Lower lobe of right lung (tissue), 2 donors: ENCODE data around the gene SIVA1. TPM values are rescaled to one million over a fixed set of nuclear protein-coding genes. Genes with fewer than 3 reads are reported as not detected.

Experiments
- ATAC-seq, 2 donors: fragments of 200-7000 bp; cut with Tn5 transposase; one replicate each; pipeline ENCODE4 v1.9.1; 2020 to 2022; ENCODE audit warnings: mild to moderate bottlenecking in 2 of 2, moderate library complexity in 2 of 2
- DNase-seq: peaks from one replicate; pipeline ENCODE4 v3.0.0-alpha.2; 2020
- H3K27ac ChIP-seq: fragments of 200-600 bp; one replicate; pipeline ENCODE4 v1.8.0; 2022
- H3K27me3 ChIP-seq: fragments of 200-600 bp; one replicate; pipeline ENCODE4 v1.8.0; 2022; ENCODE audit warnings: low read depth
- H3K36me3 ChIP-seq: fragments of 200-600 bp; one replicate; pipeline ENCODE4 v1.8.0; 2022; ENCODE audit warnings: mild to moderate bottlenecking
- H3K4me1 ChIP-seq: fragments of 200-600 bp; one replicate; pipeline ENCODE4 v1.8.0; 2022
- H3K4me3 ChIP-seq: fragments of 200-600 bp; one replicate; pipeline ENCODE4 v1.8.0; 2022; ENCODE audit warnings: mild to moderate bottlenecking
- H3K9me3 ChIP-seq: fragments of 200-600 bp; one replicate; pipeline ENCODE4 v1.8.0; 2022
- intact Hi-C: fragments of 100-400 bp; cut with DNase I; formaldehyde crosslinking; loops from one replicate; pipeline ENCODE4 v1.11.0; 2022
- total RNA-seq: library from RNA; stranded (reverse); fragmentation: NEBNext Ultra II Directional; extraction: Animal tissue kit (Norgen Biotek cat#: 25700); gene quantifications from one replicate; pipeline ENCODE4 v1.2.1, GENCODE V29; 2021
- TF ChIP-seq, protein P1 (sequence below): fragments of 200-600 bp; IDR thresholded peaks from one replicate; pipeline ENCODE4 v1.8.0; 2022; ENCODE audit warnings: antibody characterized with exemption, mild to moderate bottlenecking
- donor health status: DM: no; HTN: yes; CAD: no; lungs with severe emphysema.

The SIVA1 gene
- total RNA-seq, 1 donor from 2014 or later = 66.3 TPM

- intact Hi-C loops = no loop called here
- Histone ChIP-seq H3K27me3 (no peaks in the 10 kb centered on the region), H3K9me3 (no peaks in the 10 kb centered on the region), H3K27ac (no peak overlapping the region), H3K4me3 (no peak overlapping the region), H3K4me1 (no peaks in the 10 kb centered on the region), H3K36me3 (no peaks in the 10 kb centered on the region)
- ATAC-seq = no peak
- TF ChIP-seq, protein P1, sequence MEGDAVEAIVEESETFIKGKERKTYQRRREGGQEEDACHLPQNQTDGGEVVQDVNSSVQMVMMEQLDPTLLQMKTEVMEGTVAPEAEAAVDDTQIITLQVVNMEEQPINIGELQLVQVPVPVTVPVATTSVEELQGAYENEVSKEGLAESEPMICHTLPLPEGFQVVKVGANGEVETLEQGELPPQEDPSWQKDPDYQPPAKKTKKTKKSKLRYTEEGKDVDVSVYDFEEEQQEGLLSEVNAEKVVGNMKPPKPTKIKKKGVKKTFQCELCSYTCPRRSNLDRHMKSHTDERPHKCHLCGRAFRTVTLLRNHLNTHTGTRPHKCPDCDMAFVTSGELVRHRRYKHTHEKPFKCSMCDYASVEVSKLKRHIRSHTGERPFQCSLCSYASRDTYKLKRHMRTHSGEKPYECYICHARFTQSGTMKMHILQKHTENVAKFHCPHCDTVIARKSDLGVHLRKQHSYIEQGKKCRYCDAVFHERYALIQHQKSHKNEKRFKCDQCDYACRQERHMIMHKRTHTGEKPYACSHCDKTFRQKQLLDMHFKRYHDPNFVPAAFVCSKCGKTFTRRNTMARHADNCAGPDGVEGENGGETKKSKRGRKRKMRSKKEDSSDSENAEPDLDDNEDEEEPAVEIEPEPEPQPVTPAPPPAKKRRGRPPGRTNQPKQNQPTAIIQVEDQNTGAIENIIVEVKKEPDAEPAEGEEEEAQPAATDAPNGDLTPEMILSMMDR = no peak
- no peak for DNase-seq
These were observed 9.2 kb upstream of the SIVA1 start for GRCh38 chr14:104743461-104744380.

DNA sequence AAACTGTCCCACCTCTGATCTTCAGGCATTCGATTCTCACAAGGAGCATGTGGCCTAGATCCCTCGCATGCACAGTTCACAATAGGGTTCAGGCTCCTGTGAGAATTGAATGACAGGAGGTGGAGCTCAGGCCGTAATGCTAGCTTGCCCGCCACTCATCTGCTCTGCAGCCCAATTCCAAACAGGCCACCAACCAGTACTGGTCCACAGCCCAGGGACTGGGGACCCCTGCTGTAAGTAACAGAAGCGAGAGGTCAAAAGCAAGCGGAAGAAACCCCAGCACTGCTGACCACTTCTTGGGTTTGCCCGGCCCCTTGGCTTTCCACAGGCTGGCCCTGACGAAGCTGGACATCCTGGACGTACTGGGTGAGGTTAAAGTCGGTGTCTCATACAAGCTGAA, 8.5 kb upstream of the SIVA1 start:
- Histone ChIP-seq H3K36me3 (no peaks in the 10 kb centered on the region), H3K9me3 (no peaks in the 10 kb centered on the region), H3K27me3 (no peaks in the 10 kb centered on the region), H3K4me1 (no peaks in the 10 kb centered on the region), H3K27ac (no peak overlapping the region), H3K4me3 (no peak overlapping the region)
- intact Hi-C loops = no loop called here
- TF ChIP-seq, protein P1 = no peak
- ATAC-seq = no peak
- no peak for DNase-seq

DNA sequence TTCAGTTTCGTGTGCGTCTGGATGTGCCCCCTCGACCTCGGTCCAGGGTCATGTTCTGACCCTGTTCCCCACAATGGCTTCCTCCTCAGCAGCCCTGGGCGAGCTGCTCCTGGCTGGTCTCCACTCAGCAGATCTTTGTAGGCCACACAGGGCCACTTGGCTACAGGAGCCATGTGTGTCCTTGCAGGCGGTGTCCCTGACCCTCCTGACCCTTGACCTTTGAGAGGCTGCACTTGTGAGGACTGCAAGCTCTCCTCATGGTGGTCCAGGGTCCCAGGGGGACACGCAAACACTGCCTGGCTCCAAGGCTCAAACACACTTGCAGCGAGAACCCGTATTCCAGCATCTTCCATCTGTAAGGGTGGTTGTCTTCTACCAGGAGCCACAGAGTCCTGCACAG, 7.5 kb upstream of the SIVA1 start:
- TF ChIP-seq, protein P1 = no peak
- Histone ChIP-seq H3K4me3 (no peak overlapping the region), H3K9me3 (no peaks in the 10 kb centered on the region), H3K27me3 (no peaks in the 10 kb centered on the region), H3K36me3 (no peaks in the 10 kb centered on the region), H3K27ac (no peak overlapping the region), H3K4me1 (no peaks in the 10 kb centered on the region)
- intact Hi-C loops = no loop called here
- ATAC-seq (no peak), DNase-seq (no peak)

- intact Hi-C loops = no loop called here
- Histone ChIP-seq H3K27me3 (no peaks in the 10 kb centered on the region), H3K36me3 (no peaks in the 10 kb centered on the region), H3K4me3 (no peak overlapping the region), H3K27ac (peak overlapping the region; percentile 39), H3K4me1 (no peaks in the 10 kb centered on the region), H3K9me3 (no peaks in the 10 kb centered on the region)
- TF ChIP-seq, protein P1 = no peak
- DNase-seq (no peak), ATAC-seq (no peak)
These were observed 6.8 kb upstream of the SIVA1 start for GRCh38 chr14:104746071-104746545.

DNA sequence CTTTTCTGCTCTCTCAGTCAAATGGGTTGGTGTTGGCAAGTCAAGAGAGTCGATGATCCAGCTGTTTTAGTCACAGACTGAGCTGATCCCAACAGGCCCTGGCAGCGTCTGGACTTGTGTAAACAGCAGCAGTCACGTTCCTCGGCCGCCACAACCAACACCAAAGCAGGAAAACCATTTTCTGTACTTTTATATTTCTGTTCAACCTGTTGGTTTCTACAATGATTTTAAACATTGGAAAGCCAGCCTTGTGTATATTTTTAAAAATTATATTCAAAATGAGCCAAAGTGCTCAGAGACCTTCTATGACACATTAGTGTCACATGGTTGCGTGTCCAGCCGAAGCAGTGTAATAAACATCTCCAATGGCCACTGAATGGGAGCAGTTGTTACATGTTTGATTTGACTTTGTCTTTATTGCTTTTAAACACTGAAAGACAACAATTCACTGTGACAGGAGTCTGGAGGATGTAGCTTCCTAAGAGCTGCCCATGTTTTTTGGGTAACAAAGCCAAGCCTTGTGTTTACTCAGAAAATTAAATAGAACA, 5.9 kb upstream of the SIVA1 start:
- ATAC-seq (no peak), DNase-seq (no peak)
- TF ChIP-seq, protein P1 = no peak
- H3K4me1 ChIP-seq = peaks cover 2% of the 10 kb centered on the region
- H3K4me3 ChIP-seq = no peak overlapping the region
- peak overlapping the region; percentile 42 for H3K27ac ChIP-seq
- H3K27me3 ChIP-seq = no peaks in the 10 kb centered on the region
- no peaks in the 10 kb centered on the region for H3K36me3 ChIP-seq
- intact Hi-C loops = no loop called here
- no peaks in the 10 kb centered on the region for H3K9me3 ChIP-seq
